Thyroid gland (tissue), 4 donors: ENCODE data around the gene SUMF1.

Experiments
- POLR2A ChIP-seq, 2 donors: fragments of 450-650 bp; IDR thresholded peaks; one replicate each; pipeline ENCODE4 v1.6.1; 2017; ENCODE audit warnings: antibody characterized with exemption in 2 of 2, mild to moderate bottlenecking in 2 of 2, moderate library complexity in 1 of 2
- TF ChIP-seq, protein P1 (sequence below), 6 experiments: fragments of 200-600 bp in 3 of 6; fragments of 450-650 bp in 3 of 6; sonication (generic) in 3 of 6; IDR thresholded peaks; one replicate each; pipeline ENCODE4 v1.5.1; 2016 to 2019; ENCODE audit warnings: antibody characterized with exemption in 6 of 6, mild to moderate bottlenecking in 2 of 6, inconsistent platforms in 1 of 6, moderate library complexity in 1 of 6

DNA sequence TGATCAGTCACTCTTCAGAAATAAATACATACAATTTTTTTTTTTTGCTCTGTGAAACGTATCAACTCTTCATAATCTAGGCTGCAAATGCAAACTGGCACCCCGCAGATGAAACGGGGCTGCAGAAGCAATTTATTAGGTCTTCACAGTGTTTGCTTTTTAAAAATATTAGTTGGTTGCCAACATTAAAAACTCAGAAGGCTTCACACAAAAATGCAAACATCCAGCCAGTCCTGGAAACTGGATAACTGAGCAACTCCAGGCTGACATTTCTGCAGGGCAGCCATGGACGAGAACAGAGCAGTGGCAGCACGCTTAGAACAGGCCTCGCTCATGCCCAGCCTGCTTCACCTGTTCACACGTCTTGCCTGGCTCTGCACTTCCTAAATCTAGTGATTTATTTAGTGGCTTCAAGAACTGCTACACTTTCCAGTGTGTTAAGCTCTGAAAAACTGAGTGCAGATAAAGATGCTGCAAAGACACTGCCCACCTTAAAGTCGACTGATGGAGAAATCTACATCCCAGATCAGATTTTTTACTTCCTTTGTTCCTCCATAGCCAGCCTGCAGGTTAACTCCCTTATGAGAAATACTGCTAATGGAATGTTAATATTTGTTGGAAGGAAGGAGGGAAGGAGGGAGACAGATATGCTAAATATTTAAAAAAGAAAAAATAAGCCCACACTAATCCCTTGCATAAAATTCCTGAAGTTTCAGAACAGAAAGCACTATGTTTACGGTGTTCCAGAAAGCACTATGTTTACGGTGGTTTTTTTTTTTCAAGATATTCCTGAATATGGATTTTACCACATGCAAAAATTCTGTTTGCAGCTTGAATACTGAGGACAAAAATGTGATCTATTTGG lies 110.3 kb downstream of the SUMF1 start:
- TF ChIP-seq, protein P1, sequence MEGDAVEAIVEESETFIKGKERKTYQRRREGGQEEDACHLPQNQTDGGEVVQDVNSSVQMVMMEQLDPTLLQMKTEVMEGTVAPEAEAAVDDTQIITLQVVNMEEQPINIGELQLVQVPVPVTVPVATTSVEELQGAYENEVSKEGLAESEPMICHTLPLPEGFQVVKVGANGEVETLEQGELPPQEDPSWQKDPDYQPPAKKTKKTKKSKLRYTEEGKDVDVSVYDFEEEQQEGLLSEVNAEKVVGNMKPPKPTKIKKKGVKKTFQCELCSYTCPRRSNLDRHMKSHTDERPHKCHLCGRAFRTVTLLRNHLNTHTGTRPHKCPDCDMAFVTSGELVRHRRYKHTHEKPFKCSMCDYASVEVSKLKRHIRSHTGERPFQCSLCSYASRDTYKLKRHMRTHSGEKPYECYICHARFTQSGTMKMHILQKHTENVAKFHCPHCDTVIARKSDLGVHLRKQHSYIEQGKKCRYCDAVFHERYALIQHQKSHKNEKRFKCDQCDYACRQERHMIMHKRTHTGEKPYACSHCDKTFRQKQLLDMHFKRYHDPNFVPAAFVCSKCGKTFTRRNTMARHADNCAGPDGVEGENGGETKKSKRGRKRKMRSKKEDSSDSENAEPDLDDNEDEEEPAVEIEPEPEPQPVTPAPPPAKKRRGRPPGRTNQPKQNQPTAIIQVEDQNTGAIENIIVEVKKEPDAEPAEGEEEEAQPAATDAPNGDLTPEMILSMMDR (IDR thresholded peaks at IDR 0.05), result no peak
- no peak for TF ChIP-seq POLR2A (IDR thresholded peaks at IDR 0.05)
